ENCODE data around the gene SOX15. TPM values are rescaled to one million over a fixed set of nuclear protein-coding genes. Genes with fewer than 3 reads are reported as not detected.
"Not testable (repeated sequence)": the region's sequence is repeated elsewhere in the genome, so short reads cannot be mapped to it uniquely, and the experiment has no call there.

The SOX15 gene
- total RNA-seq, 1 donor from 2014 or later: 0.24 TPM

- H3K9me3 Mint-ChIP-seq: no peaks in the 10 kb centered on the region
- H3K4me1 Mint-ChIP-seq: peaks cover 11% of the 10 kb centered on the region
- ATAC-seq (ENCODE audit: low read depth) (no peak), DNase-seq (no peak)
- intact Hi-C loops (cut with micrococcal nuclease): loop anchor here (2.0 kb wide), 1 partner anchor 306 kb away; the partner anchor contains the start of gene CNTROB
- peak overlapping the region; percentile 80 for H3K27ac Mint-ChIP-seq
- TF ChIP-seq CTCF (IDR thresholded peaks at IDR 0.05): no peak
- H3K36me3 Mint-ChIP-seq (ENCODE audit: low read depth): peaks cover 7% of the 10 kb centered on the region
- H3K27me3 Mint-ChIP-seq: no peaks in the 10 kb centered on the region
- ChIA-PET CTCF (interaction anchor here (0.9 to 2.6 kb wide), 2 partner anchors 61 to 111 kb away, joined by 3 to 16 read pairs; partner anchors contain the start of genes TP53 and WRAP53), POLR2A (interaction anchor here (2.2 to 4.1 kb wide), 3 partner anchors 12 to 61 kb away, joined by 14 to 87 read pairs (median 34); partner anchors contain the start of genes FXR2, MPDU1, TP53 and WRAP53)
- H3K4me3 Mint-ChIP-seq: peak overlapping the region; percentile 93
These were observed 36.4 kb upstream of the SOX15 start for GRCh38 chr17:7626307-7626706.

- not testable (repeated sequence) for DNase-seq; H3K36me3 Mint-ChIP-seq (ENCODE audit: low read depth); H3K27me3 Mint-ChIP-seq; ATAC-seq (ENCODE audit: low read depth); H3K9me3 Mint-ChIP-seq; H3K27ac Mint-ChIP-seq
- intact Hi-C loops (cut with micrococcal nuclease): loop anchor here (2.0 kb wide), 1 partner anchor 307 kb away; the partner anchor contains the start of gene CNTROB
- CTCF ChIA-PET: interaction anchor here (0.7 to 1.4 kb wide), 3 partner anchors 41 to 580 kb away, joined by 3 read pairs; no protein-coding TSS in a partner anchor
- POLR2A ChIA-PET: interaction anchor here (3.8 to 4.1 kb wide), 2 partner anchors 11 to 61 kb away, joined by 34 to 87 read pairs; partner anchors contain the start of genes FXR2, TP53 and WRAP53
- Mint-ChIP-seq H3K4me3 (peak overlapping the region; percentile 93), H3K4me1 (peaks cover 11% of the 10 kb centered on the region)
These were observed 35.9 kb upstream of the SOX15 start for GRCh38 chr17:7625749-7626148.

GRCh38 chr17:7623661-7624060 is 33.8 kb upstream of the SOX15 start:
- POLR2A ChIA-PET: interaction anchor here (0.7 kb wide), 1 partner anchor 219 kb away, joined by 3 read pairs; no protein-coding TSS in a partner anchor
- H3K27ac Mint-ChIP-seq: no peak overlapping the region

GRCh38 chr17:7620835-7621234 is 30.9 kb upstream of the SOX15 start:
- Mint-ChIP-seq H3K4me1 (no peaks in the 10 kb centered on the region), H3K27ac (no peak overlapping the region), H3K4me3 (no peak overlapping the region), H3K36me3 (ENCODE audit: low read depth) (no peaks in the 10 kb centered on the region), H3K27me3 (no peaks in the 10 kb centered on the region), H3K9me3 (no peaks in the 10 kb centered on the region)
- ATAC-seq (ENCODE audit: low read depth): no peak
- CTCF ChIA-PET: no interaction called here
- POLR2A ChIA-PET: interaction anchor here (0.5 to 0.6 kb wide), 2 partner anchors 175 to 361 kb away, joined by 4 to 12 read pairs; no protein-coding TSS in a partner anchor
- DNase-seq: no peak
- intact Hi-C loops (cut with micrococcal nuclease): no loop called here
- no peak for TF ChIP-seq CTCF (IDR thresholded peaks at IDR 0.05)

More at GRCh38 chr17:7623661-7624060, 33.8 kb upstream of the SOX15 start:
- DNase-seq (no peak), ATAC-seq (ENCODE audit: low read depth) (no peak)
- CTCF ChIA-PET: no interaction called here
- no peaks in the 10 kb centered on the region for H3K9me3 Mint-ChIP-seq
- no peaks in the 10 kb centered on the region for H3K27me3 Mint-ChIP-seq
- H3K36me3 Mint-ChIP-seq (ENCODE audit: low read depth): peaks cover 7% of the 10 kb centered on the region
- no peak for TF ChIP-seq CTCF (IDR thresholded peaks at IDR 0.05)
- intact Hi-C loops (cut with micrococcal nuclease): no loop called here
- peaks cover 11% of the 10 kb centered on the region for H3K4me1 Mint-ChIP-seq
- no peak overlapping the region for H3K4me3 Mint-ChIP-seq

GRCh38 chr17:7618608-7619007 is 28.7 kb upstream of the SOX15 start:
- Mint-ChIP-seq H3K36me3 (ENCODE audit: low read depth) (no peaks in the 10 kb centered on the region), H3K27me3 (no peaks in the 10 kb centered on the region), H3K4me3 (no peak overlapping the region), H3K4me1 (peaks cover 7% of the 10 kb centered on the region), H3K27ac (no peak overlapping the region), H3K9me3 (no peaks in the 10 kb centered on the region)
- ATAC-seq (ENCODE audit: low read depth) (no peak), DNase-seq (no peak)
- TF ChIP-seq CTCF (IDR thresholded peaks at IDR 0.05): no peak
- intact Hi-C loops (cut with micrococcal nuclease): no loop called here
- CTCF ChIA-PET: no interaction called here
- POLR2A ChIA-PET: interaction anchor here (1.0 kb wide), 1 partner anchor 32 kb away, joined by 3 read pairs; the partner anchor contains the start of gene ATP1B2
